SK-N-SH treated with all-trans-retinoic acid at 6 μM for 48 hours (cell line): Measurements from ENCODE around the gene SLC25A34.

ENCODE experiments used
- ATAC-seq: fragments of 200-7000 bp; cut with Tn5 transposase; 3 replicates; pipeline ENCODE4 v1.9.1; 2020; ENCODE audit warnings: mild to moderate bottlenecking, moderate library complexity
- ARNTL ChIP-seq: fragments of 450-650 bp; formaldehyde crosslinking; IDR thresholded peaks from 2 replicates; pipeline ENCODE4 v1.5.0; 2020; ENCODE audit warnings: low read depth, mild to moderate bottlenecking, moderate library complexity, borderline replicate concordance
- BACH2 ChIP-seq: fragments of 250-450 bp; sonication (Bioruptor Pico); IDR thresholded peaks from 2 replicates; pipeline ENCODE4 v1.9.0; 2021; ENCODE audit warnings: mild to moderate bottlenecking, borderline replicate concordance
- CSDC2 ChIP-seq: fragments of 250-450 bp; sonication (Bioruptor Pico); IDR thresholded peaks from 2 replicates; pipeline ENCODE4 v1.5.0; 2020; ENCODE audit warnings: mild to moderate bottlenecking, moderate library complexity
- CSRNP3 ChIP-seq: fragments of 250-450 bp; sonication (Bioruptor Pico); IDR thresholded peaks from 2 replicates; pipeline ENCODE4 v1.5.1; 2021; ENCODE audit warnings: mild to moderate bottlenecking, moderate library complexity
- GLIS3 ChIP-seq: fragments of 250-450 bp; sonication (Bioruptor Pico); IDR thresholded peaks from 2 replicates; pipeline ENCODE4 v1.5.0; 2020; ENCODE audit warnings: mild to moderate bottlenecking, moderate library complexity
- ISL1 ChIP-seq: fragments of 250-450 bp; sonication (Bioruptor Pico); IDR thresholded peaks from 2 replicates; pipeline ENCODE4 v2.1.2; 2022; ENCODE audit warnings: mild to moderate bottlenecking, moderate library complexity
- OSR1 ChIP-seq: fragments of 250-450 bp; sonication (Bioruptor Pico); IDR thresholded peaks from 2 replicates; pipeline ENCODE4 v1.8.0; 2022; ENCODE audit warnings: moderate library complexity, mild to moderate bottlenecking, inconsistent platforms
- PPARA ChIP-seq: fragments of 250-450 bp; sonication (Bioruptor Pico); IDR thresholded peaks from 2 replicates; pipeline ENCODE4 v1.5.0; 2020; ENCODE audit warnings: mild to moderate bottlenecking, borderline replicate concordance
- RARB ChIP-seq: fragments of 250-450 bp; sonication (Bioruptor Pico); IDR thresholded peaks from 2 replicates; pipeline ENCODE4 v1.8.0; 2021; ENCODE audit warnings: mild to moderate bottlenecking, moderate library complexity
- SNAI2 ChIP-seq: fragments of 250-450 bp; sonication (Bioruptor Pico); IDR thresholded peaks from 2 replicates; pipeline ENCODE4 v1.5.0; 2020; ENCODE audit warnings: mild to moderate bottlenecking, moderate library complexity
- TCF4 ChIP-seq: fragments of 250-450 bp; sonication (Bioruptor Pico); IDR thresholded peaks from 2 replicates; pipeline ENCODE4 v1.8.0; 2021; ENCODE audit warnings: mild to moderate bottlenecking, moderate library complexity, borderline replicate concordance
- TOX ChIP-seq: fragments of 250-450 bp; sonication (Bioruptor Pico); IDR thresholded peaks from 2 replicates; pipeline ENCODE4 v1.8.0; 2021; ENCODE audit warnings: mild to moderate bottlenecking, moderate library complexity, borderline replicate concordance
- TSHZ2 ChIP-seq: fragments of 250-450 bp; sonication (Bioruptor Pico); IDR thresholded peaks from 2 replicates; pipeline ENCODE4 v1.5.0; 2020; ENCODE audit warnings: mild to moderate bottlenecking, moderate library complexity
- ZC3H10 ChIP-seq: fragments of 250-450 bp; sonication (Bioruptor Pico); IDR thresholded peaks from 2 replicates; pipeline ENCODE4 v1.5.1; 2021; ENCODE audit warnings: mild to moderate bottlenecking, moderate library complexity
- ZFP3 ChIP-seq: fragments of 250-450 bp; sonication (Bioruptor Pico); IDR thresholded peaks from 2 replicates; pipeline ENCODE4 v1.5.0; 2020; ENCODE audit warnings: mild to moderate bottlenecking, moderate library complexity
- ZFP30 ChIP-seq: fragments of 450-650 bp; formaldehyde crosslinking; IDR thresholded peaks from 2 replicates; pipeline ENCODE4 v1.5.0; 2022; ENCODE audit warnings: mild to moderate bottlenecking, moderate library complexity
- ZNF565 ChIP-seq: fragments of 450-650 bp; formaldehyde crosslinking; conservative IDR thresholded peaks from 2 replicates; pipeline ENCODE4 v1.5.0; 2020; ENCODE audit warnings: low read depth, mild to moderate bottlenecking, moderate library complexity
- ZNF8 ChIP-seq: fragments of 450-650 bp; formaldehyde crosslinking; IDR thresholded peaks from 2 replicates; pipeline ENCODE4 v1.5.0; 2020; ENCODE audit warnings: mild to moderate bottlenecking, moderate library complexity
- TF ChIP-seq, protein P1 (sequence below): fragments of 250-450 bp; sonication (Bioruptor Pico); IDR thresholded peaks from 2 replicates; pipeline ENCODE4 v1.8.0; 2020; ENCODE audit warnings: mild to moderate bottlenecking, moderate library complexity, borderline replicate concordance

The SLC25A34 gene

DNA sequence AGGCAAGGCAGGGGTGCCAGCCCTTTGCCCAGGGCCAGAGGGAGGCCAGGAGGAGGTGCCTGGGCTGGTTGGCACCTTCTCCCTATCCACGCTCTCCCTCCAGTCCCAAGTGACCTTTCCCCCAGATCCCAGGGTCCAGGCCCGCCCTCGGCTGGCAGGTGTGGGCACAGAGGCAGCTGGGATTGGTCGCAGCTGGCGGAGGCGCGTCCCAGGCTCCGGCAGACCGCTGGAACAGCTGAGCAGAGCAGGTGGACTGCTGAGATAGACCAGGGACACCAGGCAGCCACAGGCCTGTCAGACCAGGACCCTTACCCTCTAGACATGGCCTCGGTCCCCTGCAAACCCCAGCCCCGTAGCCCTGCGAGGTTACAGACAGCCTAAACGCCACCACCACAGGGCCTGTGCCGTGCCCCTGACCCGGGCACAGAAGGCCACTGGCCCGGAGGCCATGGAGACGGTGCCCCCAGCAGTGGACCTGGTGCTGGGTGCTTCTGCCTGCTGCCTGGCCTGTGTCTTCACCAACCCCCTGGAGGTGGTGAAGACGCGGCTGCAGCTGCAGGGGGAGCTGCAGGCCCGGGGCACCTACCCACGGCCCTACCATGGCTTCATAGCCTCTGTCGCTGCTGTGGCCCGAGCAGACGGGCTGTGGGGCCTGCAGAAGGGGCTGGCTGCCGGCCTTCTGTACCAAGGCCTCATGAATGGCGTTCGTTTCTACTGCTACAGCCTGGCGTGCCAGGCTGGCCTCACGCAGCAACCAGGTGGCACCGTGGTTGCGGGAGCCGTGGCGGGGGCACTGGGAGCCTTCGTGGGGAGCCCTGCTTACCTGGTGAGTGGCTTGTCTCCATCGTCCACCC lies at the start of gene SLC25A34:
SLC25A34 (plus strand) TSS at position 221 of the 854 bp plus-strand sequence; CDS start at position 449, 228 bp downstream.
- TF ChIP-seq TOX (CRISPR knock-in tag) (no peak), TSHZ2 (CRISPR knock-in tag) (no peak), GLIS3 (no peak), ZNF565 (CRISPR knock-in tag) (no peak), CSDC2 (no peak), RARB (CRISPR knock-in tag) (no peak), CSRNP3 (no peak), ISL1 (CRISPR knock-in tag) (no peak), ARNTL (no peak)
- TF ChIP-seq, protein P1, sequence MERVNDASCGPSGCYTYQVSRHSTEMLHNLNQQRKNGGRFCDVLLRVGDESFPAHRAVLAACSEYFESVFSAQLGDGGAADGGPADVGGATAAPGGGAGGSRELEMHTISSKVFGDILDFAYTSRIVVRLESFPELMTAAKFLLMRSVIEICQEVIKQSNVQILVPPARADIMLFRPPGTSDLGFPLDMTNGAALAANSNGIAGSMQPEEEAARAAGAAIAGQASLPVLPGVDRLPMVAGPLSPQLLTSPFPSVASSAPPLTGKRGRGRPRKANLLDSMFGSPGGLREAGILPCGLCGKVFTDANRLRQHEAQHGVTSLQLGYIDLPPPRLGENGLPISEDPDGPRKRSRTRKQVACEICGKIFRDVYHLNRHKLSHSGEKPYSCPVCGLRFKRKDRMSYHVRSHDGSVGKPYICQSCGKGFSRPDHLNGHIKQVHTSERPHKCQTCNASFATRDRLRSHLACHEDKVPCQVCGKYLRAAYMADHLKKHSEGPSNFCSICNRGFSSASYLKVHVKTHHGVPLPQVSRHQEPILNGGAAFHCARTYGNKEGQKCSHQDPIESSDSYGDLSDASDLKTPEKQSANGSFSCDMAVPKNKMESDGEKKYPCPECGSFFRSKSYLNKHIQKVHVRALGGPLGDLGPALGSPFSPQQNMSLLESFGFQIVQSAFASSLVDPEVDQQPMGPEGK (CRISPR knock-in tag): no peak
- ATAC-seq: no peak

DNA sequence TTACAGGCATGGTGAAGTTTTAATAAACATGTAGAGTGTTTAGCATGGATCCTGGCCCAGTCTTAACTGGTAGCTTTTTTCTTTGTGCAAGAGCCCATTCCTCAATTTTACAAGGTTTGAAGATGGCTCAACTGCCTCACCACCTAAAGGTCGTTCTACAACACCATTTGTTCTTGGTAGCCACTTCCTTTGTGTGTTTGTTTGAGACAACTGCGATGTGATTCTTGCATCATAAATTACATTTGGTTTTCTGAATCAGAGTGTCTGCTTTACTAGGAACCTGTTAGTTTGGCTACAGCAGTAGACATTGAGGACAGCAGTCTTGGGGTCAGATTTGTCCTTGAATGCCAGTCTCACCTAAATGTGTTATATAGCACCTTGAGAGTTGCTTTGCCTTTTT lies 48.6 kb upstream of the SLC25A34 start:
- no peak for ATAC-seq
- TF ChIP-seq RARB (CRISPR knock-in tag) (no peak), TOX (CRISPR knock-in tag) (no peak), BACH2 (no peak), ZC3H10 (CRISPR knock-in tag) (no peak), TCF4 (CRISPR knock-in tag) (no peak), PPARA (CRISPR knock-in tag) (no peak), ARNTL (no peak), SNAI2 (CRISPR knock-in tag) (no peak), GLIS3 (no peak), ZFP30 (CRISPR knock-in tag) (no peak)
- TF ChIP-seq, protein P1 (CRISPR knock-in tag): no peak

- no peak for ATAC-seq
- TF ChIP-seq CSDC2: no peak
- TF ChIP-seq PPARA (CRISPR knock-in tag): no peak
- TF ChIP-seq ZNF8 (CRISPR knock-in tag): no peak
- no peak for TF ChIP-seq RARB (CRISPR knock-in tag)
- no peak for TF ChIP-seq ZFP3 (CRISPR knock-in tag)
- TF ChIP-seq CSRNP3: no peak
- no peak for TF ChIP-seq GLIS3
- no peak for TF ChIP-seq ARNTL
- TF ChIP-seq OSR1 (CRISPR knock-in tag): no peak
- no peak for TF ChIP-seq ISL1 (CRISPR knock-in tag)
These were observed 45.7 kb upstream of the SLC25A34 start for GRCh38 chr1:15690317-15690716.
